DOHH2 (cell line): Measurements from ENCODE around the gene SREBF1.

ENCODE experiments used
- CTCF ChIP-seq: fragments of 200-600 bp; sonication (generic); IDR thresholded peaks from one replicate; pipeline ENCODE4 v1.5.1; 2014; ENCODE audit warnings: antibody characterized with exemption, mild to moderate bottlenecking, low read depth, low read length; ENCODE audit not compliant: poor library complexity, severe bottlenecking
- EZH2phosphoT487 ChIP-seq: fragments of 200-600 bp; sonication (generic); IDR thresholded peaks from 2 replicates; pipeline ENCODE4 v1.6.1; 2017; ENCODE audit warnings: borderline replicate concordance, mild to moderate bottlenecking, antibody characterized with exemption, low read length, moderate library complexity, mixed read lengths

DNA sequence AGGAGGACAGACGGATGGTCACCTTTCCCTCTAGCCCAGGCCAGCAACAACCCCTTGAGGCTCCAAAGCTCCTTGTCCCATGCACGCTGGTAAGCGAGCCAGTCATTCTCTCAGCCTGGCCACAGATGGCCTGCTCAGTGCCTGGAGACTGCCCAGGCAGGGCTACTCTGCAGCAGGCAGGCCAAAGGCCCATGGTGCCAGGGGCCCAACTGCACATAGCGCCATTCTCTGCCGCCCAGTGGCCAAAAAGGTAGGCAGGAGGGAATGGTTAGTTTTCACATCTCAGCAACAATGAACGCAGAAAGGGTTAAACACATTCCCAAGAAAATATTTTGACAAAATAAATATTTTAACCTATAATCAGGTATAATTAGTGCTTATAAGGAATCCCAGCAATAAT lies 7.7 kb upstream of the SREBF1 start:
- TF ChIP-seq CTCF (no peak), EZH2phosphoT487 (no peak)
